ENCODE results near the gene LAPTM4A.

The LAPTM4A gene

DNA sequence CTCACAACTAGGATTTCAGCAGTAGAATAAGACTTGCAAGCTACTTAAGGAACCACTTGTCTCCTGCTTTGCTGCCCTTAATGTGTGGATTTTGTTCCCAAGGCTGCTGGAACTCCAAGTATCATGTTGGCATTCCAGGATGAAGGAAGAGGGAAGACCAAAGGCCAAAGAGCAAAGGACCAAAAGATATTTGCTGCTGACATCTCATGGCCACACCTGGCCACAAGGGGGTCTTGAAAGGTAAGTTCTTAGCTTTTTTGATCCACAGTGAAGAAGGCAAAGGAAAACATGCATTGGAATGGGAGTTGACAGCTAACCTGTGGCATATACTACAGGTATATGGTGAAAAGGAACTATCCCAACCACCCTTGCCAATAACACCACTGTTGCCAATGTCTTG is 35.1 kb downstream of the LAPTM4A start:
- no peak for DNase-seq

DNA sequence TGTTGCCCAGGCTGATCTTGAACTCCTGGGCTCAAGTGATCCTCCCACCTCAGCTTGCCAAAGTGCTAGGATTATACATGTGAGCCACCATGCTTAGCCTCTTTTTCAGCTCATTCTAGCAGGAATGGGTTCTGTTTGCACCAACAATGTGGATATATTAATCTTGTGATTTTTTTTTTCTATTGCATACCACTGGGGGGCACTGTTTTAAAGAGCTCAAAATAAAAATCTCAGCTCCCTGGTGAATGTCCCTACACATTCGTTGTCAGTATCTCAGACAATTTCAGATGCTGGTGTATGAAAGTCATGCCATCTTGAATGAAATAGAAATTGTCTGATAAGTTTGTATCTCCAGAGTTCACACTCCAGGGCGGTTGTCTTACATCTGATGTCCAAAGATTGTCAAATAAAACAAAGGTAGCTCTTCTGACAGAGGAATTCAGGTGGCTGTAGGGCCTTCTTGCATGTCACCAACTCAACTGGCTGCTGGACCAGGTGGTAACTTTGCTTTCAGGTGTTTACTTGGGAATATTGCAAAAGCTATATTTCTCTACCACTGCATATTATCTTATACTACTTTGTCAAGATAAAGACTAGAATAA is 35.8 kb downstream of the LAPTM4A start:
- DNase-seq = peak; percentile 36 to 49

DNA sequence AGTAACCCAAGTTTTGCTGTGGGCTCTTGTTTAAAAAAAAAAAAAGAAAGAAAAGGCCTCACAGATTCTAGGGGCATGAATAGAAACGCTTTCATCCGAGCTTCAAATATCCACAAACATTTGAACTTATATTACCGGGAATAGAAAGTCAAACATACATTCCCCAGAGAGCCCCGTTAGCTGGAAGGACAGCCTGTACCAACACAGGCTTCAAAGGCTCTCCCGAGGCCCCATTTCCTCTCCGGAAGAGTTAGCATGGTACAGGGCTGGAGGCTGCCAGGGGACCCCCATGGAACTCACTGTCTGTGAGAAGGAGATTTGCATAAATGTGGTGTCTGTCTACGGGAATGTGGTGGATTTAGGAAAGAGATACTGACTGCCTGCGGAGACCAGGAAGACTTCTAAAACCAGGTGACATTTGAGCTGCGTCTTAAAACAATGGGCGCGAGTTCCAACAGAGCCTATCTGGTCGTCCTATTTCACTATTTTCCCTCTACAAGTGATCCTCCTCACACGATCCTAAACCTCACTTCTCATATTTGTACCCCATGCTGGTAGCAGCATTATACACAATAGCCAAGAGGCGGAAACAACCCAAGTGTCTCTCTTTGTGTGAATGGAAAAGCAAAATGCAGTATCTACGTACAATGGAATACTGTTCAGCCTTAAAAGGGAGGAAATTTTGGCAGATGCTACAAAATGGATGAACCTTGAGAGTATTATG is 38.1 kb downstream of the LAPTM4A start:
- no peak for DNase-seq

DNA sequence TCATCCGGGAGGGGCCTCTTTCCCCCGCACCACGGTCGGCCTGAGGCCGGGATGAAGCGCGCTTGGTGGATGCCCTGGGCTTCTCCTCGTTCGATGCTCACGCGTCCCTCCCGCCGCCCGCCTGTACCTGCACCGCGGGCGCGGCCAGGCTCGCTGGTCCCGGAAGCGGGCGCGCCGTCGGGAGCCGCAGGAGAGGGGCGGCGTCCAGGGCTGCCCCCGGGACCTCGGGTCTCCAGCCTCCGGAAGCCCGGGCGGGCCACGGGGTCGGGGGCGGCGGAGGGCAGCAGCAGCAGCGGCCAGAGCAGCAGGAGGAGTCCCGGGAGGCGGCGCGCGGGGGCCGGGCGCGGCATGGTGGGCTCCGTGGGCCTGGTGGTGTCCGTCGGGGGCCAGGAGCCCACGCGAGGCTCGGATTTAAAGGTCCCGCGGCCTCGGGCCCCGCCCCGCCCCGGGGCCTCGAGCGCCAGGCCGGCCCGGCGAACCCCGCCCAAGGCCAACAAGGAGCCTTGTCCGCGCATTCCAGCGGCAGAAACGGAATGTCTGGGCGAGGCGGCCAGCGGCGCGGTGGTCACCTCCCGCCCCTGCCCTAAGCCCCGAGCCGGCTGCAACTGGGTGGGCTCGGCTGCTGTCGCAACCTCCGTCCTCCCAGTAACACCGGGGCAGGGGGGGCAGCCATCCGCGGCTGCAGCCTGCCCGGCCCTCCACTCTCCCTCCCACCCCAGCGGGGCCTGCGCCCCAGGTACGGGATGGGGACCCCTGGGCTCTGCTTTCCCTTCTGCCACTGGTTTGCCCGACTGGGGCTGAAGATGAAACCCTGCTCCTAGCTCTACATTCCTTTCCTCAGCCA is 38.9 kb downstream of the LAPTM4A start, which contains the start of gene MATN3:
Gene MATN3 (minus strand): TSS at position 387 of the 844 bp plus-strand sequence. CDS start 37 bp downstream, at position 350.
- DNase-seq = peak in 1 of 2 donors; percentile 26

DNA sequence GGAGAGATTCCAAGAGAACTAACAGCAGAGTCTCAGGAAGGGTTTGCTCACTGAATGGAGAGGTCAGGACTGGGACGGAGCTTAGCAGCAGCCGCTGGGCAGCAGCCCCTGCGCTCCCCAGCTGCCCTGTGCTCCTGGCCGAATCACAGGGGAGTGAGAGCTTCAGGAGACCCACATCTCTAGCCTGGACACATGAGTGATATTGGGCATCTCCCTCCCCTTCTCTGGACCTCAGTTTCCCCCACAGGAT is 39.5 kb downstream of the LAPTM4A start:
- DNase-seq = no peak

DNA sequence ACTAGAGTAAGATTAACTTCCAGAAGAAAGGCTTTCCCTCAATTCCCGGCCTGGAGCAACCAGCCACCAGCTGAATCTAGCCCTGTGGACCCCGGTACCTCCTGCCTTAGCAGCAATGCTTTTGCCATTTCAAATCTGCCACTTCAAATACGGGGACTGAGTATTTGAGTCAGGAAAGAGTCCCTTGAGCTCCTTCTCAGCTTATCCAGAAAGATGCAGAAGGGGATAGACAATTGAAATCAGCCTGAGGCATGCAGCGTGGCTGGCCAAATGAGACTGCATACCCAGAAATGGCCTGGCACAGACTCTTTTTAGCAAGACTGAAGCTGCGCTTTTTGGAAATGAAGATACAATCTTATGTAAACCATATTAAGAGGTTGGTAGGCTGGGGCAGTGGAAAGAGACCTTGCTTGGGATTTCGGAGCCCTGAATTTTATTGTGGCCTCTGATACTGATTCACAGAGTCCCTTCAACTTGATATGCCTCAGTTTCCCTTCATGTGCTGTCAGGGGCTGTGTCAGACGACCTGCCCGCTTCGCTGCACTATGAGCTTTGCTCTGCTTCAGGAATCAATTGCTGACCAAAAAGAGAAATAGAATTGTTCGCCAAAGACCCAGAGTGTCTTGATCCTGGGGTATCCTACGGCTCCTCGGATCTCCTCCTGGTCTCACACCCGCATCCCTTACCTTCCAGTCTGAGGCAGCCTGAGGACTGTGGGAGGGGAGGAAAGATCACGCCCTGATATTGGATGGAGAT is 40.0 kb downstream of the LAPTM4A start:
- DNase-seq = no peak

DNA sequence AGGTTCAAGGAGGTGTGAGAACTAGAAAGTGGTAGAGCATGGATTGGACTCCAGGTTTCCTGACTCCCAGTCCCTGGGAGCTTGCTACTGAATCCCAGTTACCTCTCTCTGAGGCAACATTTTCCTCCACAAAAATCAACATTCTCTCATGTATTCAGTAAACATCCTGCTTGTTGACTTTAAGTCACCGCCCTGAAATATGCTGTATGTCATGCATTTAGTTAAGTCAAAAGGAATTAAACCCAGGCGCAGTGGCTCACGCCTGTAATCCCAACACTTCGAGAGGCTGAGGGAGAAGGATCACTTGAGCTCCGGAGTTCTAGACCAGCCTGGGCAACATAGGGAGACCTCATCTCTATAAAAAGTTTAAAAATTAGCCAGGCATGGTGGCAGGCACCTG is 42.7 kb downstream of the LAPTM4A start:
- DNase-seq = no peak

DNA sequence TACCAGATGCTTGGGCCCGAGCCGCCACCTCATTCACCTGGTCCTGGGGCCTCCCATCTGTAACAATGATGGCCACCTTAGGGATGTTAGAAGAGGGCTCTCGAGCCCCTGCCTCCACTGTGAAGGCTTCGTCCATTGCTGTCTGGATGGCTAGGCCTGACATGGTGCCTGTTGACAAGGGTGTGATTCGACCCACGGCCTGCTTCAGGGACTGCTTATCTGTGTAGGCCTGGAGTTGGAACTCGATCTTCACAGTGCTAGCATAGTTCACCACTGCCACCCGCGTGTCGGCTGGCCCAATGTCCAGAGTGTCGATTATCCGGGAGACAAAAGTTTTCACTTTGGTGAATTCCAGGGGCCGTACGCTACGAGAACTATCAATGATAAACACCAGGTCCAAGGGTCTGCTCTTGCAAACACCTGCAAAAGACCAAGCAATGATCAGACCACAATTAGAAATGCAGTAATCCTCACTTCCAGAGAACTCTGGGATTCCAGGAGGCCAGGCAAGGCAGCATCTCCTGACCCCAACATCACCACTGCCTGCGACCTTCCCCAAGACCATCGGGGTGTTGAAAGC is 45.4 kb downstream of the LAPTM4A start:
- no peak for DNase-seq

DNA sequence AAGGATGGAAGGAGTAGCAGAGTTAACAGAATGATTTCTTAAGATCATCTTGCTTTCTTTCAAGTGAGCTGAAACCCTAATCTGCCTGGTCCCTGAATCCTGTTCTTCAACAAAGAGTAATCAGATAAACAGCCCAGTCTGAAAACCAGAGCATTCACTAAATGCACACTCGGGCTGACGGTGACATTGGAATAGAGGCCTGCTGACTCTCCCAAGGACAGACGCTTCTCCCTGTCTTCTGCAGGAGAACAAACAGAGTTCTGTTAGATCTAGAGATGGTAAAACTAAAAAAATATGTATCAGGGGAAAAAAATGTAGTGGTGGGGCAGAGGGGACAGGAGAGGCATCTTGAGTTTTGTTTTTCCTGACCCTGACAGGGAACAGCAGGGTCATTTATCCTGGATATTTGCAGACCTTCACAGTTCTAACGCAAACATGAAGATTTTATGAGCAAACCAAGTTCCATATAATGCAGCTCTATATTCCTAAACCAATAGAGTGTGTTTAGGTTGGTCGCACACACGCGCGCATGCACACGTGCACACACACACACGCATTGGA is 46.3 kb downstream of the LAPTM4A start:
- no peak for DNase-seq

DNA sequence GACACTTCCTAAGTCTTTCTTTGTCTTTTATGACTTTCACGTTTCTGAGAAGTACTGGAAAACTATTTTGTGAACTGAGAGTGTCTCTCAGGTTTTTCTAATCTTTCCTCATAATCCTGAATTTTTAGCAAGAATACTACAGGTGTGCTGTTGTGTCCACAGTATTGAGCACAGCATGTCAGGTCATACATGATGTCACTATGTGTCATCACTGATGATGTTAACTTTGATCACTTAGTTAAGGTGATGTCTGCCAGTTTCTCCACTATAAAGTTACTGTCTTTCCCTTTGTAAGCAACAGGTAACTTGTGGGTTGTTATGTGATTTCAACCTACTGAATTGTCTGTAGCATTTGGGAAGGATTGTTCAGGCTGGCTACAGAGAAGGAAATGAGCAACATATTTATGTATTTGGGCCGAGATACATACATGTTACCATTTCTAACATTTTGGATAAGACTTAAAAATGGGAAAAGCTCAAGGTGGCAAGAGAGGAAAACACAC is 50.0 kb downstream of the LAPTM4A start:
- no peak for DNase-seq

DNA sequence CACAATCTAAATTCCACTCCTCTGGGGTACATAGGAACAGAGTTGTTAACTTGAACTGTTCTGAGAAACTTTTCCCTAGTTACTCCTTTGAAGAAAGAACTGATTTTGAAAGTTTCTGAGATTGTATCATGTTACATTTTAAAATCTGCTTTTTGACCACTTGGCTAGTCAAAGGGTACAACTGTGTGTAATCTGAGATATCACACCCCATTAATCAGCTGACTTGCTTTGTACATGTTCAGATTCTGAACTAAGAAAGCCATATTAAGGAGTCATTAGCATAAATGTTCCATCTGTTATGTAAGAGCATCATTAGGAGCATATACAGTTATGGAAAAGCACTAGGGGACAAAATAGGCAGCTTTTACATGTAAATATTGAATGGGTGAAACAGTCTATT is 57.7 kb downstream of the LAPTM4A start:
- no peak for DNase-seq

DNA sequence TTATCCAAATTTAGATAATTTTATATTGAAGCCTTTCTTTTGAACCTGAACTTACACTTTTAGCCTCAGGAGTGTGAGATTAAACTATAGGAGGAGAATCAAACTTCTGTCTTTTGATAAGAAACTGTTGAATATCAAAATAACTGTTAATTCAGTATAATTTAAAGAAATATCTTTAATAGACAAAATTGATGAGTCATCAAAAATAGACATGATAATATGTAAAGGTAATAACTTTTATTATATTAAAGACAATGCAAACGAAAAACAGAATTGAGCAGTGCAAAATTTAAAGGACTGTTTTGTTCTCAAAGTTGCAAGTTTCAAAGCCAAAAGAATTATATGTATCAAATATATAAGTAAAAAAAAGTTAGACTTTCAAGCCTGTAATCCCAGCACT is 59.5 kb downstream of the LAPTM4A start:
- DNase-seq = no peak

DNA sequence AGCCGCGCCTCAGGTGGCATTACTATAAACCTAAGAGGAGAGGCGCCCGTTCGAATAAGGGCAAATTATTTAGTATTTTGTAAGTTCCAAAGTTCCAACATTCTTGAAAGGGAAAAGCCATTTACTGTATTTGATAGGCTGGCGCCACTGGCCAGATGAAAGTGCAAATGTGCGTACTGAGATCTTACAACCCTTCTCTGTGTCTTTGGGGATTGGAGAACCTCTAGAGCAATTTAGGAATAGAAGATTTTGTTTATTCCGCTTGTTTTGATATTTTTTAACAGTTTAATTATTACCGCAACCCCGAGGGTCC is 61.1 kb downstream of the LAPTM4A start:
- DNase-seq = no peak

DNA sequence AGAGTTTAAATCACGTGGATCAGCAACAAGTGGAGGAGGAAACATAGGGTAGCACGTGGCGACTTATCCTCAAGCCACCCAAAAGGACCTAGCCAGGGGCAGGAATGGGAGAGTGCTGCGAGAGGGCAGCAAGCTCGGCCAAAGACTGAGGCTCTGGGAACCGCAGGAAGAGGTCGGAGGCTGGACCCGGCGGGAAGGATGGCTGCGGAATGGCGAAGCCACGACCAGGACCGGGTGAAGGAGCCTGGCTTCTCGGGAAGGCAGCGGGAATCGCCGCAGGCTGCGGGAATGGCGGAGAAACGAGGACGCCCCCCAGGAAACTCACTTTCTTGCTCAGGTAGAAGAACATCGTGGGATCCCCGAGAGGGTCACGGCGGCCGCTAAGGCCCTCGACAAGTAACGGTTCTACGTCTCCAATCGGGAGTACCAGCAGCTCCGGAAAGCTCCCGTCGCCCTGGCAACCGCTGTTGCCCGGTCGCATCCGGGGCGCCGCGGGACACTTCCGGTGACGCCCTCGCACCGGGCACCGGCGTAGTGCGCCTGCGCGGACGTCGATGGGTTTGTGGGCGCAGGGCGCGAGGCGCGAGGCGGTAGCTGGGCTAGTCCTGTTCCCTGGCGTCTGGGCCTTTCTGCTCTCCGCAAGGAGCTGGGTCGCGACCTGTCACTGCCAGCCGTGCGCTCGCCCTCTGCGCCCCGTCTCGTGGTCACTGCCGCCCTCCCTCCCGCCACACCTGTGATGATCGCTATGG is 61.6 kb downstream of the LAPTM4A start, which contains the start of gene WDR35:
Gene WDR35 (minus strand): TSS at position 439 of the 749 bp plus-strand sequence. CDS start 90 bp downstream, at position 349.
- DNase-seq = peak; percentile 91 to 95

DNA sequence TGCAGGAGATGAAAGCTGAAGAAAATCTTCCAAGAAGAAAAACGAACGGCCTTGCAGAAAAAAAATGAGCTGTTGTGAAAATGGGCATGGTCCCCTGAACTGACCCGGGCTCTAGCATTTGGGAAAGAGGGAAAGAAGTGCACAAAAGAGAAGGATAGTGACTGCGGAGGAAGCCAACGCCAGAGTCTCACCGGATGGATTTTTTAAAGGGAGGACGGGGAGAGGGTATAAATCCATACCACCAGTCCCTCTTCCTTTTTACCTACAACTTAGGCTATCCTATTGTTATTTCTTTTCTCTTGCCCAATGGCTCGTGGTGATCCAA is 62.1 kb downstream of the LAPTM4A start:
- DNase-seq = no peak

DNA sequence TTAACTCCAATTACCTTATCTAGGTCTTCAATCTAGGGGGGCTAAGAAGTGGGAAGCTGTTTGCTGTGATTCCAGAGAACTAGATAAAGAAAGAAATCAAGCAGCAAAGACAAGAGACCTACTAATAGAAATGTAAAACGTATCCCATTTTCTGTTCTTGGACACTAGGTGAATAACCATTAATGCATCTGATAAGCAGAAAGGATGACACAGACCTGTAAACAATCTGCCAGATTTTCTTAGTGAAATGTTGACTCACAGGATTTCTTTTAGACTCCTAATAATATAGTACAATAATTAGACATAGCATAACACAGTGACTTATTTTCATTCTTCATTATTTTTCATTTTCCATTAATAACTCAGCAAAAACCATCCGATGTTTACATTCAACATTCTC is 62.8 kb downstream of the LAPTM4A start:
- DNase-seq = no peak

DNA sequence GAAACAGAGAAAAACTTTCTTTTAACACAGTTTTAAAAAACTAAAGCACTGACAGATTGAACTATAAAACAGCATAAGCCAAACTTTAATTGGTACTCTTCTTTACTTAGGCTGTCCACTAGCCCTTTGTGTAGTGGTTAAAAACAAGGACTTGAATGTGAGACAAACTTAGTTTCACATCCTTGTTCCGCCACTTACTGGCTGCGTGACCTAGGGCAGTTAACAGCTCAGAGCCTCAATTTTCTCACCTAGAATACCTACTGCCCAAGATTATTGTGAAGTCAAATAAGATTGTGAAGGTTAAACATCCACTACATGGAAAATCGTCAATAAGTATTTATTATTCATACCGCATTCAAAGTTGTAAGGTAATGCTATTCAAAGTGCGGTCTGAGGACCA is 63.5 kb downstream of the LAPTM4A start:
- peak in 1 of 2 donors; percentile 5 for DNase-seq
